Activated CD8-positive, alpha-beta memory T cell treated with anti-CD3 and anti-CD28 coated beads for 4 hours (primary cell): ENCODE data around the gene PGBD1.
"Not testable (repeated sequence)": the region's sequence is repeated elsewhere in the genome, so short reads cannot be mapped to it uniquely, and the experiment has no call there.

ENCODE experiments used
- DNase-seq, 2 donors: peaks; one replicate each; pipeline ENCODE4 v3.0.0-alpha.2; 2020; ENCODE audit warnings: low read depth in 2 of 2

Gene PGBD1

GRCh38 chr6:28267695-28268059 is 13.7 kb upstream of the PGBD1 start:
- no peak for DNase-seq

DNA sequence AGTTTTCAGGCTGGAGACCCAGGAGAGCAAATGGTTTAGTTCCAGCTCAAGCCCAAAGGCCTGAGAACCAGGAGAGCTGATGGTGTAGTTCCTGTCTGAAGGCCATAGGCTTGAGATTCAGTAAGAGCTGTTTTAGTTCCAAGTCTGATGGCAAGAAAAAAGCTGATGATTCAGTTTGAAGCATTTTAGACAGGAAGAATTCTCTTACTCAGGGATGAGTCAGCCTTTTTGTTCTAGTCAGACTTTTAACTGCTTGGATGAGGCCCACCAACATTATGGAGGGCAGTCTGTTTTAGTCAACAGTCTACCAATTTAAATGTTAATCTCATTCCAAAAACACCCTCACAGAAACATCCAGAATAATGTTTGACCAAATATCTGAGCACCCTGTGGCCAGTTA is 11.9 kb upstream of the PGBD1 start:
- no peak for DNase-seq

GRCh38 chr6:28274888-28275287 is 6.5 kb upstream of the PGBD1 start:
- no peak for DNase-seq

DNA sequence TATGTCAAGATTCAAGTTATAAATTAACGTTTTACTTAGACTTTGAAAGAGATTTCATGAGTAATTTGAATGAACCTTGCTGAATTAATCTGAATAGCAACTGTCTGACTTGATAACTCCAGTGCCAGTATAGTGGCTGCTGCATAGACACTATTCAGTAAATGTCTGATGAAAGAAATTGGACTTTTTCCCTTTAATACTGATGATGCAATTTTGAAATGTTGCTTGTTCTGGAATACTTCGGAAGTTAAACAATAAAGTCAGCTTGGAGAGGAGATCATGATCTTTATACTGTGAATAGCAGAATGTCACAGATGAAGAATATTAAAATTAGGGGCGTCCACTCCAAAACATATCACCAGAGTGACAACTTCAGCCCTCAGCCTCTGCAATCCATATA is 3.6 kb upstream of the PGBD1 start:
- DNase-seq = no peak

- no peak for DNase-seq
Measured at GRCh38 chr6:28280595-28281287, 631 bp upstream of the PGBD1 start.

DNA sequence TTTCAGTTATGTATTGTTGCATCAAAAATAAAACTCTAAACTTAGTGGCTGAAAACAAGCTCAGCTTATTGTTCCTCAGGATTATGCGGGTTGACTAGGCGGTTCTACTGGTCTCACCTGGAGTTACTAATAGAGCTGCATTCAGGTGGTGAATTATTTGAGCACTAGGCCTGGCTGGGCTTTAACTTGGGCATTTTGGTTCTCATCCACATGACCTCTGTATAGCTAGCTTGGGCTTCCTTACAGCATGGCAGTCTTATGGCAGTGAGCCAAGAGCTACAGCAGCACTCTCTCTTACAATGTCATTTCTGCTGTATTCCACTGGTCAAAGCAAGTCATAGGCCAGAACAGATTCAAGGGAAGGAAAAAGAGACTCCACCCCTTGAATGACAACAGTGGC is 1.6 kb downstream of the PGBD1 start:
- DNase-seq = no peak

DNA sequence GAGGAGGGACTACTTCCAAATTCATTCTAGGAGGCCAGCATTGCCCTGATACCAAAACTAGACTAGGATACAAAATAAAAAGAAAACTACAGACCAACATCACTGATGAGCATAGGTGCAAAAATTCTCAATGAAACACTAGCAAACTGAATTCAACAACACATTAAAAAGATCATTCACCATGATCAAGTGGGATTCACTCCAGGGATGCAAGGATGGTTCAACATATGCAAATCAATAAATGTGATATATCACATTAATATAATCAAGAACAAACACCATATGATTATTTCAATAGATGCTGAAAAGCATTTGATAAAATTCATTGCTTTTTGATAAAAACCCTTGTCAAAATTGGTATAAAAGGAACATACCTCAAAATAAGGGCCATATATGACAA is 10.2 kb downstream of the PGBD1 start:
- no peak for DNase-seq

- DNase-seq = no peak
Measured at GRCh38 chr6:28295326-28295725, 14.0 kb downstream of the PGBD1 start.

GRCh38 chr6:28296520-28297060 is 15.2 kb downstream of the PGBD1 start:
- no peak for DNase-seq

DNA sequence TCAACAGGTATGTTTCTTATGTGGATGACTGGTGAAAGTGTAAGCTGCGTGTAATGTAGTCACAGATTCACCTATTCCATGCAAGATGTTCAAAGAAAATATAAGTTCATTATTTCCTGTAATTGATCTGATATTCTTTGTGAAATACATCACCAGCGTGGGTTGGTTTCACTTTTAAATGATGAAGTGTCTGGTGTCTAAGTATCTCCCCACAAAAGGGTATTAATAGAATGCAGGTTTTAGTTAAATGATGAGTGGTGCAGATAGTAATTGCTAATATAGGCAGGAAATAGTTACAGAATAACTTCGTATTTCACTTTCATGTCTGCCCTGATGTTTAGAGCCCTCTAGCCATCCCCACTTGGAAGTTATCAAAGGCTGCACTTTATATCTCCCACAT is 22.2 kb downstream of the PGBD1 start:
- no peak for DNase-seq

DNA sequence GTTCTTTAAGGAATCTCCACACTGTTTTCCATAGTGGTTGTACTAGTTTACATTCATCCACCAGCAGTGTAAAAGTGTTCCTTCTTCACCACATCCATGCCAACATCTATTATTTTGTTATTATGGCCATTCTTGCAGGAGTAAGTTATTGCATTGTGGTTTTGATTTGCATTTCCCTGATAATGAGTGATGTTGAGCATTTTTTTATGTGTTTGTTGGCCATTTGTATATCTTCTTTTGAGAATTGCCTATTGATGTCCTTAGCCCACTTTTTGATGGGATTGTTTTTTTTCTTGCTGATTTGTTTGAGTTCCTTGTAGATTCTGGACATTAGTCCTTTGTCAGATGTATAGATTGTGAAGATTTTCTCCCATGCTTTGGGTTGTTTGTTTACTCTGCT is 25.0 kb downstream of the PGBD1 start:
- not testable (repeated sequence) for DNase-seq

DNA sequence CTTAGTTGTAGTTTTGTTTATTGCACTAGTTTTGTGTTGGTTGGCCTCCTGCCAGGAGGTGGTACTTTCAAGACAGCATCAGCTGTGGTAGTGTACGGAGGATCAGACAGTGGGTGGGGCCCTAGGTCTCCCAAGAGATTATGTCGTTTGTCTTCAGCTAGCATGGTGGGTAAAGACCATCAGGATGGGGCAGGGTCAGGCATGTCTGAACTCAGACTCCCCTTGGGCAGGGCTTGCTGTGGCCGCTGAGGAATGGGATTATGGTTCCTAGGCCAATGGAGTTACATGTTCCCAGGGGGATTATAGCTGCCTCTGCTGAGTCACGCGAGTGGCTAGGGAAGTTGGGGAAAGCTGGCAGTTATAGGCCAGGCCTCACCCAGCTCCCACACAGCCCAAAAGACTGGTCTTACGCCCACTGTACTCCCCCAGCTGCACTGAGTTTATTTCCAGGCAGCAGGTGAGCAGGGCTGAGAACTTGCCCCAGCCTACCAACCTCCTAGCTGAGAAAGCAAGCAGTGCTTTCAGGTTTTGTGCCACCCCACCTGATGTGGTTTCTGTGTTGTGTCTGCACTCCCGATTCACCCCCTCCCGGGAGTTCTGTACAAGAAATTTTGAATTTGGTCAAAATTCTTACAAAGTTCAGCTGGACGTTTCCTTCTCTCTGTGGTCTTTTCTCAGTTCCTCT is 29.9 kb downstream of the PGBD1 start:
- DNase-seq = no peak

DNA sequence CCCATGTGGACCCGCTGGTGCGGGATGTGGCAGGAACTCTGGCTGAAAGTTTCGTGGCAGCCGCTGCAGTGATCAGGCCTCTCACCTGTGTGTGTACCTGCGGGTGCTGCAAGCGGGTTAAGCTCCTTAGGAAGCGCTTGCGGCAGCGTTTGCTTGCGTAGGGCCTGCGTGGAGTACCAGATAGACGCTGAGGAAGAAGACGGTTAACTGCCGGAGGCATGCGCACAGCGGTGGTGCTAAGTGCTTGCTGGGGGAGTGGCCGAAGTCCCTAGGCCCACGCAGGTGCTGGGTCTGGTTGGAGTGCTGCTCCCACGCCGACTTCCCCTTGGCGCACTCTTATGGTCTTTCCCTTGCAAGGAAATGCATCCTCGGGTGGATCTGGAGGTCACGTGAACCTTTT is 31.6 kb downstream of the PGBD1 start:
- DNase-seq = no peak

DNA sequence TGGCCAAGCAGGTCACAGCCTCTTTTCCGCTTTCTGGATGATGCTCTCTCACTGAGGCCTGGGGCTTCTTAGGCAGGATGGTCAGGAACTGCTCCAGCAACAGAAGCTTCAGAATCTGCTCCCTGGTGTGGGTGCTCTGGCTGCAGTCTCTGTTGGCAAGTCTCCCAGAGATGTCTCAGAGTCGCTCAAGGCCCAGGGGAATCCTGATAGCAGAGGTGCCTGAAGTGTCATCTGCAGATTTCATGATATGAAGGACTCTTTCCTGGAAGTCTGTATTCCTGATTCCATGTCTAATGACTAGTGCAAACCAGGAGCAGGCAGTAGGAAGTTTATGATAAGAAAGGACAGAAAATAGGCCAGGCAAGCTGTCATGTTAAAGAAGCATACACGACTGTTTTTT is 34.3 kb downstream of the PGBD1 start:
- no peak for DNase-seq

- DNase-seq = not testable (repeated sequence)
Measured at GRCh38 chr6:28317866-28318265, 36.5 kb downstream of the PGBD1 start.

- no peak for DNase-seq
Measured at GRCh38 chr6:28322661-28323060, 41.3 kb downstream of the PGBD1 start.

- no peak for DNase-seq
Measured at GRCh38 chr6:28323813-28324424, 42.5 kb downstream of the PGBD1 start.

- no peak for DNase-seq
Measured at GRCh38 chr6:28326371-28326948, 45.1 kb downstream of the PGBD1 start.

- DNase-seq = no peak
Measured at GRCh38 chr6:28330041-28330440, 48.7 kb downstream of the PGBD1 start.

DNA sequence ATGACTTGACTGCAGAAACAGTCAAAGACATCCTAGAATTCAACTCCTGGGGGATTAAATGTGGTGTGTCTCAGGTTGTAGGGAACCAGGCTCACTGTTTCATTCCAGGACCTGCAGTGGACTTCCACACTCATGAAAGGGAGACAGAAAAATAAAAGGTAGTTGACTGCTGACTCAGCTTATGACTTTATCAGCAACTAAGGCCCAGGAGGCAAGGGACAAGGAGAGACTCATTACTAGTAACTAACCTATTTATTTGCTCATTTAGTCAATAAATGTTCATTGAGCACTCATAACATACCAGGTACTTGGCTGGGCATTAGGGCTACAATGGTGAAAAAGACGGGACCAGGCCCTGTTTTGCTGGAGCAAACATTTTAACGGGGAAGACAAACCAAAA is 51.7 kb downstream of the PGBD1 start:
- DNase-seq = no peak

DNA sequence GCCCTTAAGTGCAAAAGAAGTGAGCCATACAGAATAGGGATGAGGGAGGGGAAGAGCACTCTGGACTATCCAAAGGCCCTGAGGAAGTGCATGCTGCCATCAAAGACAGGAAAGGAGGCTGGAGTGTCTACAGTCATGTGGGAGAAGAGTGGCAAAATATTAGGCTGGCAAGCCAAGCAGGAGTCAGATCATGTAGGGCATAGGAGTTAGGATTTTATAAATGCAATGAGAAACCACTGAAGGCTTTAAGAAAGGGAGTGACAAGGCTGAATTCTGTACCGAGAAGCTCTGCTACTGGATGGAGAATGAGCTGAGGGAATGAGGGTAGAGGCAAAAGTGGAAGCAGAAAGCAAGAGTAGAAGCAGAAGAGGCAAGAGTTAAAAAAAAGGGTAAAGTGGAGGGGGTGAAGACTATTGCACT is 52.2 kb downstream of the PGBD1 start:
- DNase-seq = no peak

- DNase-seq = no peak
Measured at GRCh38 chr6:28334286-28335039, 53.1 kb downstream of the PGBD1 start.
